ENCODE results near the gene PATL1. TPM values are rescaled to one million over a fixed set of nuclear protein-coding genes. Genes with fewer than 3 reads are reported as not detected.

Gene PATL1
- polyA plus RNA-seq, 1 of the 3 experiments (the other 2 are of a cell fraction) = 20.5 TPM

DNA sequence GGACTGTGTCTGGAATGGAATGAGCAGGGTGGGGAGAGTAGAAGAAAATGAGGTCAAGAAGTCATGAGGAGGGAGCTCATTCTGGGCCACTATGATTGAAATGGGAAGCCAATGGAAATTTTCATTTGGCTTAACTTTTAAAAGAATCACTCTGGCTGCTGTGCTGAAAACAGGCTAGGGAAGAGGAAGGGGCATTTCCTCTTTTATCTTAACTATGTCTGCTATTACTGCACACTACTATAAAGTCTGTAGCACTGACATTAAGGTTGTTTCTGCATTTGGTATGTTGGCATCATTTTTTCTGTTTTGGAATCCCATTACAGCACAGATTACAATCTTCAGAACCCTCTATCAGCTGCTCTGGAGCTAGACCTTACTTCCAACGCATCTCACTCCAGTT, 8.2 kb downstream of the PATL1 start:
- H4K20me1 ChIP-seq (ENCODE audit: insufficient read depth) = 0 out of 2 replicates have a peak, but pooled peaks cover 8% of the 10 kb centered on the region
- no peak for DNase-seq
- ChIA-PET CTCF (no interaction called here), POLR2A (no interaction called here)
- H3K4me1 ChIP-seq (ENCODE audit: control insufficient read depth in 1 of 2, insufficient read depth in 2 of 2, low read depth in 1 of 2, low read length in 1 of 2) = peaks cover 0 to 4% of the 10 kb centered on the region in 2 experiments; a peak in 1 of 4 replicates
- no peak overlapping the region for H3K27ac ChIP-seq (ENCODE audit: low read depth in 2 of 2, low read length in 1 of 2)
- H3K27me3 ChIP-seq (ENCODE audit: insufficient read depth) = no peaks in the 10 kb centered on the region
- H3K9me3 ChIP-seq = no peaks in the 10 kb centered on the region
- no peak overlapping the region for H3K9ac ChIP-seq
- 94% methylated on average over 1 of the region's 1 CpG for WGBS (ENCODE audit: low lambda C conversion rate)
- H3K4me3 ChIP-seq (ENCODE audit: low read depth in 2 of 2, low read length in 1 of 2) = no peak overlapping the region
- H2AFZ ChIP-seq (ENCODE audit: low read depth) = no peak overlapping the region
- no peaks in the 10 kb centered on the region for H3K9me2 ChIP-seq
- peaks cover 62% of the 10 kb centered on the region for H3K79me2 ChIP-seq (ENCODE audit: insufficient read depth)
- peaks cover 17% of the 10 kb centered on the region for H3F3A ChIP-seq (replicated peaks; ENCODE audit: insufficient read depth)
- H3K36me3 ChIP-seq (replicated peaks in 1 of 2; ENCODE audit: control insufficient read depth in 1 of 2, insufficient read depth in 2 of 2, low read length in 1 of 2) = peaks cover 82% of the 10 kb centered on the region in 2 experiments
- TF ChIP-seq GATA2 (CRISPR knock-in tag; IDR thresholded peaks at IDR 0.05) (no peak), TAF1 (IDR thresholded peaks at IDR 0.05; ENCODE audit: borderline replicate concordance, low read depth, low read length) (no peak), RFX5 (IDR thresholded peaks at IDR 0.05; ENCODE audit: low read length) (no peak), CHD2 (IDR thresholded peaks at IDR 0.05; ENCODE audit: low read length, partially characterized antibody) (no peak), YY1 (IDR thresholded peaks at IDR 0.05; ENCODE audit: low read depth) (no peak), FOXM1 (IDR thresholded peaks at IDR 0.05; ENCODE audit: low read depth) (no peak), RAD21 (IDR thresholded peaks at IDR 0.05; ENCODE audit: low read length) (no peak), RCOR1 (IDR thresholded peaks at IDR 0.05; ENCODE audit: low read length) (no peak), MEF2A (IDR thresholded peaks at IDR 0.05; ENCODE audit: borderline replicate concordance, low read depth) (no peak), CTCF (IDR thresholded peaks at IDR 0.05) (no peak), ELF1 (IDR thresholded peaks at IDR 0.05) (no peak), JUND (IDR thresholded peaks at IDR 0.05) (no peak)
- TF ChIP-seq, protein P1, sequence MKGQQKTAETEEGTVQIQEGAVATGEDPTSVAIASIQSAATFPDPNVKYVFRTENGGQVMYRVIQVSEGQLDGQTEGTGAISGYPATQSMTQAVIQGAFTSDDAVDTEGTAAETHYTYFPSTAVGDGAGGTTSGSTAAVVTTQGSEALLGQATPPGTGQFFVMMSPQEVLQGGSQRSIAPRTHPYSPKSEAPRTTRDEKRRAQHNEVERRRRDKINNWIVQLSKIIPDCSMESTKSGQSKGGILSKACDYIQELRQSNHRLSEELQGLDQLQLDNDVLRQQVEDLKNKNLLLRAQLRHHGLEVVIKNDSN (IDR thresholded peaks at IDR 0.05; ENCODE audit: borderline replicate concordance, low read depth) = no peak
- H3K4me2 ChIP-seq = no peak overlapping the region

- Histone ChIP-seq H3F3A (replicated peaks; ENCODE audit: insufficient read depth) (peaks cover 17% of the 10 kb centered on the region), H3K9me2 (no peaks in the 10 kb centered on the region), H3K4me3 (ENCODE audit: low read depth in 2 of 2, low read length in 1 of 2) (no peak overlapping the region), H3K36me3 (replicated peaks in 1 of 2; ENCODE audit: control insufficient read depth in 1 of 2, insufficient read depth in 2 of 2, low read length in 1 of 2) (peaks cover 82 to 84% of the 10 kb centered on the region in 2 experiments), H3K4me2 (no peak overlapping the region), H2AFZ (ENCODE audit: low read depth) (no peak overlapping the region), H3K9ac (no peak overlapping the region), H3K27me3 (ENCODE audit: insufficient read depth) (no peaks in the 10 kb centered on the region), H3K79me2 (ENCODE audit: insufficient read depth) (peaks cover 56% of the 10 kb centered on the region), H3K4me1 (ENCODE audit: control insufficient read depth in 1 of 2, insufficient read depth in 2 of 2, low read depth in 1 of 2, low read length in 1 of 2) (peaks cover 0 to 4% of the 10 kb centered on the region in 2 experiments; a peak in 1 of 4 replicates), H3K9me3 (no peaks in the 10 kb centered on the region), H3K27ac (ENCODE audit: low read depth in 2 of 2, low read length in 1 of 2) (no peak overlapping the region), H4K20me1 (ENCODE audit: insufficient read depth) (0 out of 2 replicates have a peak, but pooled peaks cover 8% of the 10 kb centered on the region)
- ChIA-PET CTCF (no interaction called here), POLR2A (no interaction called here)
- DNase-seq = no peak
- WGBS (ENCODE audit: low lambda C conversion rate) = 90% methylated on average over 2 of the region's 2 CpGs
- TF ChIP-seq NRF1 (IDR thresholded peaks at IDR 0.05; ENCODE audit: low read depth, low read length) = no peak
- no peak for TF ChIP-seq GABPA (IDR thresholded peaks at IDR 0.05; ENCODE audit: low read depth)
- TF ChIP-seq, protein P2, sequence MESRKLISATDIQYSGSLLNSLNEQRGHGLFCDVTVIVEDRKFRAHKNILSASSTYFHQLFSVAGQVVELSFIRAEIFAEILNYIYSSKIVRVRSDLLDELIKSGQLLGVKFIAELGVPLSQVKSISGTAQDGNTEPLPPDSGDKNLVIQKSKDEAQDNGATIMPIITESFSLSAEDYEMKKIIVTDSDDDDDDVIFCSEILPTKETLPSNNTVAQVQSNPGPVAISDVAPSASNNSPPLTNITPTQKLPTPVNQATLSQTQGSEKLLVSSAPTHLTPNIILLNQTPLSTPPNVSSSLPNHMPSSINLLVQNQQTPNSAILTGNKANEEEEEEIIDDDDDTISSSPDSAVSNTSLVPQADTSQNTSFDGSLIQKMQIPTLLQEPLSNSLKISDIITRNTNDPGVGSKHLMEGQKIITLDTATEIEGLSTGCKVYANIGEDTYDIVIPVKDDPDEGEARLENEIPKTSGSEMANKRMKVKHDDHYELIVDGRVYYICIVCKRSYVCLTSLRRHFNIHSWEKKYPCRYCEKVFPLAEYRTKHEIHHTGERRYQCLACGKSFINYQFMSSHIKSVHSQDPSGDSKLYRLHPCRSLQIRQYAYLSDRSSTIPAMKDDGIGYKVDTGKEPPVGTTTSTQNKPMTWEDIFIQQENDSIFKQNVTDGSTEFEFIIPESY (IDR thresholded peaks at IDR 0.05; ENCODE audit: borderline replicate concordance, low read depth) = no peak
- TF ChIP-seq CTCF (IDR thresholded peaks at IDR 0.05) = no peak
- TF ChIP-seq NFIC (IDR thresholded peaks at IDR 0.05; ENCODE audit: borderline replicate concordance) = no peak
- TF ChIP-seq EP300 (IDR thresholded peaks at IDR 0.05; ENCODE audit: borderline replicate concordance in 1 of 2, low read depth in 1 of 2, low read length in 1 of 2) = no peak
- TF ChIP-seq RCOR1 (IDR thresholded peaks at IDR 0.05; ENCODE audit: low read length) = no peak
- TF ChIP-seq YY1 (IDR thresholded peaks at IDR 0.05; ENCODE audit: low read depth) = no peak
- no peak for TF ChIP-seq FOXJ3 (CRISPR knock-in tag; IDR thresholded peaks at IDR 0.05)
- TF ChIP-seq PBX3 (IDR thresholded peaks at IDR 0.05) = no peak
- TF ChIP-seq SIN3A (IDR thresholded peaks at IDR 0.05; ENCODE audit: borderline replicate concordance, low read depth, low read length) = no peak
- TF ChIP-seq MAX (IDR thresholded peaks at IDR 0.05; ENCODE audit: low read depth) = no peak
- no peak for TF ChIP-seq RAD21 (IDR thresholded peaks at IDR 0.05; ENCODE audit: low read length)
These were observed 8.9 kb downstream of the PATL1 start for GRCh38 chr11:59659981-59660380.

Data from SK-N-SH (cell line).